HepG2 (cell line): ENCODE measurements around the gene NDUFS6. TPM values are rescaled to one million over a fixed set of nuclear protein-coding genes. Genes with fewer than 3 reads are reported as not detected.

Experiments used
- ERF ChIP-seq: IDR thresholded peaks from 2 replicates; pipeline ENCODE4 v1.6.1; 2018; ENCODE audit warnings: missing biosample characterization, missing genetic modification reagents
- FOXA1 ChIP-seq, 2 experiments: fragments of 450-650 bp in 1 of 2; sonication (generic) in 1 of 2; formaldehyde crosslinking in 1 of 2; IDR thresholded peaks; 2 replicates each; pipeline versions ENCODE4 v1.4.0 to v1.6.1; 2016 to 2020; ENCODE audit warnings: missing genetic modification reagents in 1 of 2
- GATA4 ChIP-seq: sonication (generic); IDR thresholded peaks from 2 replicates; pipeline ENCODE4 v1.6.1; 2016; ENCODE audit warnings: antibody characterized with exemption, low read depth, borderline replicate concordance
- NCOR1 ChIP-seq: fragments of 200-600 bp; sonication (generic); IDR thresholded peaks from 2 replicates; pipeline ENCODE4 v1.7.0; 2017; ENCODE audit warnings: antibody characterized with exemption, low read length, borderline replicate concordance
- RELA ChIP-seq: sonication (generic); formaldehyde crosslinking; IDR thresholded peaks from 2 replicates; pipeline ENCODE4 v1.4.0; 2020; ENCODE audit warnings: missing genetic modification reagents
- REPIN1 ChIP-seq: sonication (generic); formaldehyde crosslinking; IDR thresholded peaks from 2 replicates; pipeline ENCODE4 v1.8.0; 2022; ENCODE audit warnings: missing genetic modification reagents, low read depth, mild to moderate bottlenecking, borderline replicate concordance
- ZNF253 ChIP-seq: sonication (generic); formaldehyde crosslinking; IDR thresholded peaks from 2 replicates; pipeline ENCODE4 v1.8.0; 2022; ENCODE audit warnings: mild to moderate bottlenecking, missing genetic modification reagents, borderline replicate concordance
- ZNF317 ChIP-seq: sonication (generic); formaldehyde crosslinking; IDR thresholded peaks from 2 replicates; pipeline ENCODE4 v1.5.0; 2020; ENCODE audit warnings: mild to moderate bottlenecking, missing genetic modification reagents
- ZNF883 ChIP-seq: sonication (generic); formaldehyde crosslinking; IDR thresholded peaks from 2 replicates; pipeline ENCODE4 v1.5.1; 2020; ENCODE audit warnings: mild to moderate bottlenecking, missing genetic modification reagents; ENCODE audit errors: not compliant biosample characterization
- polyA plus RNA-seq, 8 experiments: library from polyadenylated mRNA; depleted of rRNA in 3 of 8; stranded (reverse) in 7 of 8; unstranded in 1 of 8; fragments of >200 nt; fragmentation: Illumina TruSeq in 4 of 8; extraction: Trizol in 4 of 8; gene quantifications; 2 replicates each; pipeline versions ENCODE4 v1.2.1 to v1.2.3, GENCODE V29; 2011 to 2016; ENCODE audit warnings: low read depth in 4 of 8, missing spikeins in 1 of 8, mixed read lengths in 1 of 8; ENCODE audit not compliant: insufficient read depth in 1 of 8
- total RNA-seq, 5 experiments: library from RNA; depleted of rRNA; stranded (reverse); fragments of >200 nt; fragmentation: Illumina TruSeq; extraction: Trizol; gene quantifications; 2 replicates each; pipeline ENCODE4 v1.2.3, GENCODE V29; 2016; ENCODE audit warnings: low read depth in 1 of 5
- TF ChIP-seq, protein P1 (sequence below): sonication (generic); formaldehyde crosslinking; IDR thresholded peaks from 2 replicates; pipeline ENCODE4 v1.9.0; 2022; ENCODE audit warnings: missing genetic modification reagents, mild to moderate bottlenecking, borderline replicate concordance
- TF ChIP-seq, protein P2 (sequence below): fragments of 450-650 bp; IDR thresholded peaks from 2 replicates; pipeline ENCODE4 v1.6.1; 2017; ENCODE audit warnings: mild to moderate bottlenecking

The NDUFS6 gene
- total and polyA plus RNA-seq, 2 of the 13 experiments (the other 11 are each of a cell fraction or from before 2014, with no cell fraction given): 23.7 to 50.4 TPM

DNA sequence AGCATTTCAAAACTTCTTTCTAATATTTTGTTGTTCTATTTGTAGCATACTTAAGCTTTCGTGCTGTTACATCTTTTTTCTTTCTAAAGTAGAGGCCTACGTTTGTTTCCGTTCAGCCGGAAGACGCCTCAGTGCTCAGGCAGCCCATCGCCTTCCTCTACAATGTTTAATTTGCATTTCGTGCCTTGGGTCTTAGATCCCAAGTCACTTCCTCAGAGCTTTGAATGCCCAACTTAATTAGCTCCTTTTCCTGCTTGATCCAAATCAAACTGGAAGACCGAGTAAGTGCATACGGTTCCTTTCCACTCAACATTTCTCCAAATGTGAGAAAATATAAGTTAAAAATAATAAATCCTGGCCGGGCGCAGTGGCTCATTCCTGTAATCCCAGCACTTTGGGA, 44.7 kb upstream of the NDUFS6 start (continued):
- TF ChIP-seq, protein P1, sequence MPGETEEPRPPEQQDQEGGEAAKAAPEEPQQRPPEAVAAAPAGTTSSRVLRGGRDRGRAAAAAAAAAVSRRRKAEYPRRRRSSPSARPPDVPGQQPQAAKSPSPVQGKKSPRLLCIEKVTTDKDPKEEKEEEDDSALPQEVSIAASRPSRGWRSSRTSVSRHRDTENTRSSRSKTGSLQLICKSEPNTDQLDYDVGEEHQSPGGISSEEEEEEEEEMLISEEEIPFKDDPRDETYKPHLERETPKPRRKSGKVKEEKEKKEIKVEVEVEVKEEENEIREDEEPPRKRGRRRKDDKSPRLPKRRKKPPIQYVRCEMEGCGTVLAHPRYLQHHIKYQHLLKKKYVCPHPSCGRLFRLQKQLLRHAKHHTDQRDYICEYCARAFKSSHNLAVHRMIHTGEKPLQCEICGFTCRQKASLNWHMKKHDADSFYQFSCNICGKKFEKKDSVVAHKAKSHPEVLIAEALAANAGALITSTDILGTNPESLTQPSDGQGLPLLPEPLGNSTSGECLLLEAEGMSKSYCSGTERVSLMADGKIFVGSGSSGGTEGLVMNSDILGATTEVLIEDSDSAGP (CRISPR knock-in tag): no peak
- no peak for TF ChIP-seq ZNF883
- no peak for TF ChIP-seq RELA (CRISPR knock-in tag)
- TF ChIP-seq ZNF317 (CRISPR knock-in tag): no peak
- no peak for TF ChIP-seq NCOR1
- no peak for TF ChIP-seq ERF (CRISPR knock-in tag)
- no peak for TF ChIP-seq GATA4
- TF ChIP-seq, protein P2, sequence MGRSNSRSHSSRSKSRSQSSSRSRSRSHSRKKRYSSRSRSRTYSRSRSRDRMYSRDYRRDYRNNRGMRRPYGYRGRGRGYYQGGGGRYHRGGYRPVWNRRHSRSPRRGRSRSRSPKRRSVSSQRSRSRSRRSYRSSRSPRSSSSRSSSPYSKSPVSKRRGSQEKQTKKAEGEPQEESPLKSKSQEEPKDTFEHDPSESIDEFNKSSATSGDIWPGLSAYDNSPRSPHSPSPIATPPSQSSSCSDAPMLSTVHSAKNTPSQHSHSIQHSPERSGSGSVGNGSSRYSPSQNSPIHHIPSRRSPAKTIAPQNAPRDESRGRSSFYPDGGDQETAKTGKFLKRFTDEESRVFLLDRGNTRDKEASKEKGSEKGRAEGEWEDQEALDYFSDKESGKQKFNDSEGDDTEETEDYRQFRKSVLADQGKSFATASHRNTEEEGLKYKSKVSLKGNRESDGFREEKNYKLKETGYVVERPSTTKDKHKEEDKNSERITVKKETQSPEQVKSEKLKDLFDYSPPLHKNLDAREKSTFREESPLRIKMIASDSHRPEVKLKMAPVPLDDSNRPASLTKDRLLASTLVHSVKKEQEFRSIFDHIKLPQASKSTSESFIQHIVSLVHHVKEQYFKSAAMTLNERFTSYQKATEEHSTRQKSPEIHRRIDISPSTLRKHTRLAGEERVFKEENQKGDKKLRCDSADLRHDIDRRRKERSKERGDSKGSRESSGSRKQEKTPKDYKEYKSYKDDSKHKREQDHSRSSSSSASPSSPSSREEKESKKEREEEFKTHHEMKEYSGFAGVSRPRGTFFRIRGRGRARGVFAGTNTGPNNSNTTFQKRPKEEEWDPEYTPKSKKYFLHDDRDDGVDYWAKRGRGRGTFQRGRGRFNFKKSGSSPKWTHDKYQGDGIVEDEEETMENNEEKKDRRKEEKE: no peak
- no peak for TF ChIP-seq ZNF253 (CRISPR knock-in tag)
- no peak for TF ChIP-seq FOXA1 (IDR thresholded peaks at IDR 0.05)
- TF ChIP-seq FOXA1 (CRISPR knock-in tag; IDR thresholded peaks at IDR 0.05): no peak
- no peak for TF ChIP-seq REPIN1 (CRISPR knock-in tag)
- TF ChIP-seq, all 625 proteins: peak for 0
